Mesenchymal stem cell (in vitro differentiated cells and primary cell): ENCODE data around the gene ZFYVE19.

Experiments
- DNase-seq: peaks from one replicate; pipeline ENCODE4 v3.0.0-alpha.2; 2013
- H2AFZ ChIP-seq: one replicate; pipeline ENCODE4 v1.6.1; 2013; ENCODE audit warnings: low read depth, mild to moderate bottlenecking, control low read depth, inconsistent platforms, low read length, moderate library complexity
- H2AK5ac ChIP-seq: 2 replicates; pipeline ENCODE4 v1.6.1; 2013; ENCODE audit warnings: low read length, moderate library complexity, mild to moderate bottlenecking, inconsistent platforms; ENCODE audit not compliant: severe bottlenecking
- H2BK120ac ChIP-seq: one replicate; pipeline ENCODE4 v1.6.1; 2013; ENCODE audit warnings: low read depth, mild to moderate bottlenecking, inconsistent platforms, low read length, moderate library complexity
- H2BK12ac ChIP-seq, 2 experiments: one replicate each; pipeline ENCODE4 v1.6.1; 2013; ENCODE audit warnings: inconsistent platforms in 2 of 2, low read length in 2 of 2, mild to moderate bottlenecking in 2 of 2, moderate library complexity in 2 of 2, control low read depth in 1 of 2
- H2BK15ac ChIP-seq: one replicate; pipeline ENCODE4 v1.6.1; 2013; ENCODE audit warnings: mild to moderate bottlenecking, low read depth, inconsistent platforms; ENCODE audit not compliant: poor library complexity, severe bottlenecking
- H2BK5ac ChIP-seq: 2 replicates; pipeline ENCODE4 v1.6.1; 2013; ENCODE audit warnings: low read depth, mild to moderate bottlenecking, low read length, control low read depth, inconsistent platforms; ENCODE audit not compliant: poor library complexity, severe bottlenecking
- H3K14ac ChIP-seq, 2 experiments: one replicate each; pipeline ENCODE4 v1.6.1; 2013; ENCODE audit warnings: inconsistent platforms in 2 of 2, low read length in 2 of 2, control low read depth in 1 of 2, mild to moderate bottlenecking in 1 of 2, moderate library complexity in 1 of 2
- H3K18ac ChIP-seq, 2 experiments: one replicate each; pipeline ENCODE4 v1.6.1; 2013; ENCODE audit warnings: inconsistent platforms in 2 of 2, low read length in 2 of 2, control low read depth in 1 of 2, low read depth in 1 of 2, mild to moderate bottlenecking in 1 of 2
- H3K23ac ChIP-seq, 2 experiments: one replicate each; pipeline ENCODE4 v1.6.1; 2013; ENCODE audit warnings: inconsistent platforms in 2 of 2, low read length in 2 of 2, mild to moderate bottlenecking in 2 of 2, moderate library complexity in 2 of 2, control low read depth in 1 of 2
- H3K27ac ChIP-seq: 2 replicates; pipeline ENCODE4 v1.5.1; 2013; ENCODE audit warnings: mild to moderate bottlenecking, moderate library complexity, low read length, control low read depth, inconsistent platforms; ENCODE audit not compliant: poor library complexity, severe bottlenecking
- H3K27me3 ChIP-seq, 2 experiments: 2 replicates each; pipeline versions ENCODE4 v1.6.1 to v1.7.0; 2013; ENCODE audit warnings: low read length in 2 of 2, mild to moderate bottlenecking in 2 of 2, moderate library complexity in 2 of 2, control low read depth in 1 of 2, inconsistent platforms in 1 of 2; ENCODE audit not compliant: control insufficient read depth in 1 of 2, insufficient read depth in 1 of 2
- H3K36me3 ChIP-seq, 2 experiments: 2 replicates each; pipeline versions ENCODE4 v1.6.1 to v1.7.0; 2013; ENCODE audit warnings: low read length in 2 of 2, control low read depth in 1 of 2, inconsistent platforms in 1 of 2, low read depth in 1 of 2, mild to moderate bottlenecking in 1 of 2; ENCODE audit not compliant: insufficient read depth in 2 of 2, control insufficient read depth in 1 of 2
- H3K4ac ChIP-seq, 2 experiments: one replicate each; pipeline ENCODE4 v1.6.1; 2013; ENCODE audit warnings: inconsistent platforms in 2 of 2, low read length in 2 of 2, mild to moderate bottlenecking in 2 of 2, moderate library complexity in 2 of 2, control low read depth in 1 of 2, low read depth in 1 of 2
- H3K4me1 ChIP-seq: 2 replicates; pipeline ENCODE4 v1.6.1; 2013; ENCODE audit warnings: low read depth, low read length, control low read depth; ENCODE audit not compliant: control insufficient read depth, insufficient read depth
- H3K4me2 ChIP-seq: 2 replicates; pipeline ENCODE4 v1.6.1; 2013; ENCODE audit warnings: low read length, mild to moderate bottlenecking, inconsistent platforms; ENCODE audit not compliant: poor library complexity, severe bottlenecking
- H3K4me3 ChIP-seq, 2 experiments: 2 replicates each; pipeline versions ENCODE4 v1.5.1 to v1.7.0; 2013; ENCODE audit warnings: low read length in 2 of 2, mild to moderate bottlenecking in 2 of 2, control low read depth in 1 of 2, low read depth in 1 of 2; ENCODE audit not compliant: insufficient read depth in 1 of 2
- H3K79me1 ChIP-seq: replicated peaks from 2 replicates; pipeline ENCODE4 v1.6.1; 2013; ENCODE audit warnings: mild to moderate bottlenecking, control low read depth, low read length, inconsistent platforms; ENCODE audit not compliant: poor library complexity, severe bottlenecking
- H3K9ac ChIP-seq: 2 replicates; pipeline ENCODE4 v1.7.0; 2013; ENCODE audit warnings: mild to moderate bottlenecking, low read length, moderate library complexity
- H3K9me3 ChIP-seq: 2 replicates; pipeline ENCODE4 v1.7.0; 2013; ENCODE audit warnings: mild to moderate bottlenecking, low read length; ENCODE audit not compliant: control insufficient read depth
- H4K8ac ChIP-seq: one replicate; pipeline ENCODE4 v1.6.1; 2013; ENCODE audit warnings: inconsistent platforms, mild to moderate bottlenecking, low read length, moderate library complexity
- H4K91ac ChIP-seq: one replicate; pipeline ENCODE4 v1.6.1; 2013; ENCODE audit warnings: mild to moderate bottlenecking, low read length, inconsistent platforms
- WGBS: methylation state at CpG from one replicate; pipeline ENCODE4 v1.1.7; 2013; ENCODE audit warnings: mixed read lengths; 5-methylcytosine and 5-hydroxymethylcytosine counted together

Gene ZFYVE19

DNA sequence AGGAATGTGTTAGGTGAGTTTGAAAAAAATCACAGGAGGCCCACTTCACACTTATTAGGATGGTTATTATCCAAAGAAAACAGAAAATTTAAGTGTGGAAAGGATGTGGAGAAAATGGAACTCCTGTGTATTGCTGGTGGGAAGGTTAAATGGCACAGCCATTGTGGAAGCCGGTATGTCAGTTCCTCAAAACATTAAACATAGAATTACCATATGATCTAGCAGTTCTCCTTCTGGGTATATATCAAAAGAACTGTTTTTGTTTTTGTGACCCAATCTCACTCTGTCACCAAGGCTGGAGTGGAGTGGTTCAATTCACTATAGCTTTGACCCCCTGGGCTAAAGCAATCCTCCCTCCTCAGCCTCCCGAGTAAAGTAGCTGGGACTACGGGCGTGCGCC lies 10.4 kb upstream of the ZFYVE19 start:
- H3K36me3 ChIP-seq: peaks cover 1 to 10% of the 10 kb centered on the region in 2 experiments
- no peak for DNase-seq
- no peak overlapping the region for H3K4me2 ChIP-seq
- no peaks in the 10 kb centered on the region for H3K9me3 ChIP-seq
- H3K27me3 ChIP-seq: no peaks in the 10 kb centered on the region
- 97% methylated on average over 4 of the region's 5 CpGs for WGBS
- H3K18ac ChIP-seq: no peak overlapping the region
- H2BK15ac ChIP-seq: no peak overlapping the region
- no peak overlapping the region for H3K14ac ChIP-seq
- H3K9ac ChIP-seq: no peak overlapping the region
- H4K8ac ChIP-seq: no peak overlapping the region
- no peak overlapping the region for H3K23ac ChIP-seq
- H4K91ac ChIP-seq: no peak overlapping the region
- no peak overlapping the region for H3K4ac ChIP-seq
- H2BK12ac ChIP-seq: no peak overlapping the region
- H2AK5ac ChIP-seq: no peak overlapping the region
- no peak overlapping the region for H2BK120ac ChIP-seq
- H3K4me3 ChIP-seq: no peak overlapping the region
- H2AFZ ChIP-seq: no peak overlapping the region
- H3K4me1 ChIP-seq: peaks cover 6% of the 10 kb centered on the region
- H3K79me1 ChIP-seq: peaks cover 31% of the 10 kb centered on the region
- no peak overlapping the region for H2BK5ac ChIP-seq
- no peak overlapping the region for H3K27ac ChIP-seq

DNA sequence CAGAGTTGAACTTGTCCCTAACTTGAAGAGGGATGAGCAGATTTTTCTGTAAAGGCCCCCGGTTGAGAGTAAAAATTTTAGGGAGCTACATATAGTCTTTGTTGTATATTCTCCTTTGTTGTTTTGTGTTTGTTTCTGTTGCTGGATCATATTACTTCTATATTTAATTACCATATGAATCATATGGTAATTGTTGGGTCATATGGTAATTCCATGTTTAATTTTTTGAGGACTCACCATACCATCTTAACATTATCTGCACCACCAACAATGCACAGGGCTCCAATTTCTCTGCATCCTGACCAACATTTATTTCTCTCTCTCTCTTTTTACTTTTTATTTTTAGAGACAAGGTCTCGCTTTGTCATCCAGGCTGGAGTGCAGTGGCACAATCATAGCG lies 7.4 kb upstream of the ZFYVE19 start:
- 100% methylated on average over 1 of the region's 3 CpGs for WGBS
- no peak for DNase-seq
- Histone ChIP-seq H4K91ac (no peak overlapping the region), H3K4me1 (peaks cover 3% of the 10 kb centered on the region), H2BK120ac (no peak overlapping the region), H3K9me3 (no peaks in the 10 kb centered on the region), H3K14ac (no peak overlapping the region), H3K4me3 (no peak overlapping the region), H3K36me3 (peaks cover 0 to 14% of the 10 kb centered on the region in 2 experiments), H2AK5ac (no peak overlapping the region), H2BK15ac (no peak overlapping the region), H3K27me3 (no peaks in the 10 kb centered on the region), H3K9ac (no peak overlapping the region), H3K4me2 (no peak overlapping the region), H3K4ac (no peak overlapping the region), H3K27ac (no peak overlapping the region), H2BK12ac (no peak overlapping the region), H2BK5ac (no peak overlapping the region), H3K23ac (no peak overlapping the region), H3K79me1 (peaks cover 38% of the 10 kb centered on the region), H2AFZ (no peak overlapping the region), H4K8ac (no peak overlapping the region), H3K18ac (no peak overlapping the region)

DNA sequence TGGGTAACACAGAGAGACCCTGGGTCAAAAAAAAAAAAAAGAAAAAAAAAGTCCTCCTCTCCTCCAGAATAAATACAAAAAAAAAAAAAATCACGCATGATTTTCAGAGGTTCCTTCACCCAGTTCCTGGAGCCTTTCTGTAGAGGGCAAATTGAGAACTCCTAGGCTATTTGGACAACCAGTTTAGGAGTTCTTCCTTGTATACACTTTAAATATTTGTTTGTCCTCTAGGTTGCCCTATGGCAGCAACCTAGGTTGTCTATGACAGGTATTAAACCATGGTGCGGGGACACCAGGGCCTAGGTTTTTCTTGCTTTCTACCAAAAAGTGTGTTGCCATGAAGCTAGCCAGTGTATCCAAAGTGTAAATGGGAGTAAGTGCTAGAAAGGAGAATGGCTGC lies 3.8 kb upstream of the ZFYVE19 start:
- Histone ChIP-seq H3K9me3 (no peaks in the 10 kb centered on the region), H2AFZ (no peak overlapping the region), H3K27ac (no peak overlapping the region), H2BK15ac (no peak overlapping the region), H2BK5ac (no peak overlapping the region), H3K79me1 (peaks cover 31% of the 10 kb centered on the region), H3K4me1 (peaks cover 6% of the 10 kb centered on the region), H3K9ac (no peak overlapping the region), H3K27me3 (no peaks in the 10 kb centered on the region), H3K18ac (no peak overlapping the region), H3K36me3 (peaks cover 0 to 14% of the 10 kb centered on the region in 2 experiments), H4K8ac (no peak overlapping the region), H3K23ac (no peak overlapping the region), H2BK12ac (no peak overlapping the region), H4K91ac (no peak overlapping the region), H3K4ac (no peak overlapping the region), H2BK120ac (no peak overlapping the region), H3K4me2 (no peak overlapping the region), H2AK5ac (no peak overlapping the region), H3K4me3 (no peak overlapping the region), H3K14ac (no peak overlapping the region)
- WGBS: 96% methylated on average over 1 of the region's 2 CpGs
- no peak for DNase-seq

- no peak overlapping the region for H2AFZ ChIP-seq
- H3K9me3 ChIP-seq: no peaks in the 10 kb centered on the region
- H3K27me3 ChIP-seq: no peaks in the 10 kb centered on the region
- no peak overlapping the region for H2BK5ac ChIP-seq
- no peak overlapping the region for H4K8ac ChIP-seq
- H3K27ac ChIP-seq: no peak overlapping the region
- no peak overlapping the region for H3K9ac ChIP-seq
- no peak overlapping the region for H3K4ac ChIP-seq
- WGBS: 97% methylated on average over 1 of the region's 1 CpG
- H4K91ac ChIP-seq: no peak overlapping the region
- no peak overlapping the region for H3K4me2 ChIP-seq
- H2BK15ac ChIP-seq: no peak overlapping the region
- H3K79me1 ChIP-seq: peaks cover 32% of the 10 kb centered on the region
- no peak overlapping the region for H3K4me3 ChIP-seq
- H3K36me3 ChIP-seq: peaks cover 0 to 14% of the 10 kb centered on the region in 2 experiments
- H3K18ac ChIP-seq: no peak overlapping the region
- DNase-seq: no peak
- H3K23ac ChIP-seq: no peak overlapping the region
- H2AK5ac ChIP-seq: no peak overlapping the region
- no peak overlapping the region for H2BK120ac ChIP-seq
- H3K14ac ChIP-seq: no peak overlapping the region
- H3K4me1 ChIP-seq: peaks cover 8% of the 10 kb centered on the region
- H2BK12ac ChIP-seq: no peak overlapping the region
Observed at GRCh38 chr15:40803688-40804087, 3.2 kb upstream of the ZFYVE19 start.
